HG02943 (cell line): Measurements from ENCODE around the gene HS3ST6.
A peak's percentile ranks its signal among the peaks of the same experiment; 100 is the strongest.
"Not testable (repeated sequence)": the region's sequence is repeated elsewhere in the genome, so short reads cannot be mapped to it uniquely, and the experiment has no call there.

Experiments
- ATAC-seq: cut with Tn5 transposase; IDR thresholded peaks from one replicate; pipeline ENCODE4 v1.9.1; 2021; ENCODE audit warnings: mild to moderate bottlenecking, low read depth, moderate library complexity; ENCODE audit not compliant: unreplicated experiment

The HS3ST6 gene

DNA sequence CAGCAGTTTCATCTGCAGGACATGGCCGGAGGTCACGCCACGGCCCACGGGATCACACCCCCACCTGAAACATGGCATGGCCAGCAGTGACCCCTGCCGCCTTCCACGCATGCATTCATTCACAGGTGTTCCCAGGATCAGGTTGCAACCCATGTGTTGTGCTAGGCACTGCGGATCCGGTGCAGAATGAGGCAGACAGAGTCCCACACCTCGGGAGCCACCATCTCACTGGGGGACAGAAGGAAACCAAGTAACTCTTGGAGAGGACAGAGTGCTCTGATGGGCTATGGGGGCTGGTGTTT lies 29.1 kb upstream of the HS3ST6 start:
- no peak for ATAC-seq

DNA sequence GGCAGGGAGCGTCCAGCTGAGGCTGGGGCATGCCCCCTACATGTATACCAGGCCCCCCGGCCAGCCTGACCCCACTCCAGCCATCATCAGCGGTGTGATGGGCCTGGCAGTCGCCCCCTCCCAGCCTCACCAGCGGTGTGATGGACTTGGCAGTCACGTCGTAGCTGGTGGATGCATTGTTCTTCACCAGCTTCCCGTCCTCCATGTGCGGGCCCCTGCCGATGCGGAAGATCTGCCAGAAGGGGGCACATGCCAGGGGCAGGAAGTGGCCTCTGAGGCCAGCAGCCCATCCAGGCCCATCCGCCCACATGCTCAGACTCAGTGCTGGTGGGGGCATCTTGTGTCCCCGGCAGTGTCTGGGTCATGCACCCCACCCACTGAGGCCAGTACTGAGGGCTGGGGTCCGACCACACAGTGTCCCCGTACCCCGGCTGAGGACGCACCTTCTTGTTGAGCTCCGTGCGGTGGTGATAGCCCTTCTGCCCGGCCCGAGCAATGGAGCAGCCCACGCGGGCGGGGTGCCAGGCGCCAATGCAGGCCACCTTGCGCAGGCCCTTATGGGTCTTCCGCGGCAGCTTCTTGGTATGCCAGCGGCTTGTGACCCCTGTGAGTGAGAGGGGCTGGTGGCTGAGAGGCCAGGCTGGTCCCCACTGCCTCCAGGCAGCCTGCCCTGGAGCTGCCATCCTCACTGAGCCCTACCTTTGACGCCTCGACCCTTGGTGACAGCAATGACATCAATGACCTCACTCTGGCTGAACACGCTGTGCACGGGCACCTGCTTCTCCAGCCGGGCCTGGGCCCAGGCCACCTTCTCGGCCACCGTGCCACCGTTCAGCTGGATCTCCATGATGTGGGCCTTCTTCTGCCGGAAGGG lies 28.5 kb upstream of the HS3ST6 start:
- no peak for ATAC-seq

DNA sequence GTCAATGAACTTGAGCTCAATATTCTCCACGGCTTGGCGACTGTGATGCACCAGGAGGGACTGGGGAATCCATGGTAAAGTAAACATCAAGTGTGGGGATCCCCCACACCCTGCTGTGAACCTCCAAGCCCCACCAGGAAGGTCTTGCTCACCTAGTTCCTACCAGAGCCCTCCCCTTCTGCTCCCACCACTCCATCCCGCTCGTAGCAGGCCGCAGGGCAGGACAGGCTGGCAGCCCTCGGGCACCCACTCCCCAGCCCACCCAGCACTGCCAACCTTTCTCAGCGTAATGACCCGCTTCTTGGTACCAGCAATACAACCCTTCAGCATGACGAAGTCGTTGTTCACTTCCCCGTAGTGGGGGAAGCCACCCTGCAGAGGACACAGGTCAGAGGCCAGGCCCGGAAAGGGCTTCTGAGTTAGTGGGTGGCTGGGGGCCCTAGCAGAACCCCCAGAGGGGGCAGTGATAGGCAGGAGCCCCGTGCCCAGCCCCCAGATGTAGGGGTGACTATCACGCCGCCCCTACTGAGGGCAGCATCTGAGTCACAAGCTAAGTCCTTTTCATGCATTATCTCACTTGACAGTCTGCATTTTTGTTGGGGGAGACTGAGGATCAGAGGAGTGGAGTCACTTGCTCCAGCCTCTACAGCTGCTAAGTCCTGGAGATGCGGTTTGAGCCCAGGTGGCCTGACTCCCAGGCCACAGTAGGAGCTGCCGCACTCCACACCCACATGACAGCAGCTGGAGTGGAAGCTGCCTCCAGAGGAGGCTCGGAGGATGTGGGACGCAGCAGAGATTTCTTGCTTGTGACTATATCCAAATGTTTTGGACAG lies 27.6 kb upstream of the HS3ST6 start:
- no peak for ATAC-seq

GRCh38 chr16:1944612-1945199 lies 26.5 kb upstream of the HS3ST6 start:
- ATAC-seq = no peak

DNA sequence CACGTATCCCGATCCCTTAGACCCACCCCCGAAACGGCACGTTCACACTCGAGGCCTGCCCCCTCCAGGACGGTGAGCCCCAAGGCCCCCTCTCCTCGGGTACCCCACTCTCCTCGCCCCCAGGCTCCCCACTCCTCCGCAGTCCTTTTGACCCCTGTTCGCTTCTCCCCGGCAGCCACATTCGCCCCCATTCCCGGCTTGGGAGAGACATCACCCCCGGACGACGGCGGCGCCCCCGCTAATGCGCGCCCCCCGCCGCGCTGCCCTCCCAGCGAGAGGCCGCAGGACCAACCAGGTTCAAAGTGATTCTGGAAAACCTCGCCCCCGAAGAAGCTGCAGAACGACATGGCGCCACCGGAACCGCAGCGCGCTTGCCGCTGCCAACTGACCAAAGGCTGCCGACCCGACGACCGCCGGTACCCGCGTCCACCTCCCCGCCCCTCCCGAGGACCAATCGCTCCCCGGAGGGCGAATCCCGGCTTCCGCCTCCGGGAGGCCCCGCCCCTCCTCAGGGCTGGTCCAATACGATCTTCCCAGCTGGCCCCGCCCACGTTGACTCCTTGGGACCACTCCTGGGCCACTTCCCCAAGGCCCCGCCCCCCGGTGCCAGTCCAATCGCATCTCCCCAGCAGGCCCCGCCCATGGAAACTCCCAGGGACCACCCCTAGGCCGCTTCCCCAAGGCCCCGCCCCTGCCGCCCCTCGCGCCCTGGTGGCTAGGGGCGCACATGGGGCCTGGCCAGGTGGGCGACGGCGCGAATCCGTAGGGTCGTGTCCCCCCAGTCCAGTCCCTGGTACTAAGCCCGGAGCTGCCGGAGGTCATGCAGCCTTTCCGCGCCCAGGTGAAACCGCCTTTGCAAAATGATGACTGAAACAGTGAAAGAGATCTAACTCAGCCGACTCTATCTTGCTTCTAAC lies 24.9 kb upstream of the HS3ST6 start, which contains the start of gene MSRB1:
TSS of gene MSRB1 (minus strand) at position 390 of the 917 bp plus-strand sequence. CDS start at position 347, 43 bp downstream.
- ATAC-seq = peak; percentile 85

GRCh38 chr16:1942047-1942809 lies 24.0 kb upstream of the HS3ST6 start:
- no peak for ATAC-seq

DNA sequence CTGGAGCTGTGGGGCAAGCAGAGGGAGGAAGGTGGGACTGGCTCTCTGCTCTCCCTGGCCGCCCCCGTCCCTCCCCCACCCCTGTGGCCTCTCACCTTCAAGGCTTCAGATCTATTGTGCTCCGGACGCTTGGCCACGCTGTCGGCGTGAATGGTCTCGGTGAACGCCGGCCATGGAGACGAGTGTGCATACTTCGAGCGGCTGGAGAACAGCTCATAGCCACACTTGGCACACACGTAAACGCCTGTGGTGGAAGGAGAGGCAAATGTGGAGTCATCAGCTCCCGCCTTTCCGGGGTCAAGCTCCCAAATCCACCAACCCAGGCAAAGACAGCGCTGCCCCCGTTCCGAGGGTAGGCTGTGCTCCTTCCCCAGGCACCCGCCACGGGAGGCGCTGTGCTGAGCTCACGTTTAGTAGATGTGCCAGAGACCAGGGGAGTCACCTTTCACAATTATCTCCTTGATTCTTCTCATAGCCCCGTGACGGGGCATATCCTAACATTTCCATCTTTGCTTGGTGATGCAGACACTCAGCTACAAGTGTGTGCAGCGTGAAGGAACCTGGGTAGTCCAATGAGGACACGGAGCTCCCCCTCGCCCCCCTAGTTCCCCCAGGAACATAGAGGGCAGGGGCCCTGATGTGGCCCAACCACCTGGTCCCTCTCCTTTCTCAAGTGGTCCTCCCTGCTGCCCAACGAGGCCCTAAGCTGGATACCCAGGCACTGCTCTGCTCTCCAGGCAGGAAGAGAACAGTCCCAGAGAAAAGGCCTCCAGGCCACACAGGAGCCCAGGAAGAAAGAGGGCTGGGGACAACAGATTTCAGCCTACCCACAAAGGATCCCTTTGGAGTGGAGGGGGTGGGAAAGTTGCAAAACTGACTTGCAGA lies 23.2 kb upstream of the HS3ST6 start:
- ATAC-seq = no peak

GRCh38 chr16:1940273-1941161 lies 22.3 kb upstream of the HS3ST6 start:
- ATAC-seq = no peak

GRCh38 chr16:1939833-1940232 lies 21.6 kb upstream of the HS3ST6 start:
- not testable (repeated sequence) for ATAC-seq

DNA sequence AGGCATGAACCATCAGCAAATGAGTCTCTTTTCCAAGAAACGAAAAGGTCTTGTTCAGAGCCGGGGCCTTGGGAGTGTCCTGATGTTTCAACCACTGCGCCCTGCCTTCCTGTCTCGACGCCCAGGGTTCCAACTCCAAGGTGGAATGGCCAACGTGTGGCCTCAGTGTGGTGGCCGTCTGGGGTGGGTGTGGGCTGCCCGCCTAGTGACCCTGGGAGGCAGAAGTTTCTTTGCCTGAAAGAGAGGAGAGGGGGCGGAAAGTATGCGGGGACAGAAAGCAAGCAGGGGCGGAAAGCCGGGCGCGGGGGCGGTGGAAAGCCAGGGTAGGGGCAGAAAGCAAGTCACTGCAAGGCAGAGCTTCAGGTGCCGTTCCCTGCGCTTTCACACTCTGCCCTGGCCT lies 20.7 kb upstream of the HS3ST6 start:
- no peak for ATAC-seq

GRCh38 chr16:1938316-1938715 lies 20.1 kb upstream of the HS3ST6 start:
- no peak for ATAC-seq

- ATAC-seq = no peak
These were observed 18.8 kb upstream of the HS3ST6 start for GRCh38 chr16:1936945-1937479.

- ATAC-seq = no peak
These were observed 15.0 kb upstream of the HS3ST6 start for GRCh38 chr16:1933097-1933661.

GRCh38 chr16:1932050-1933028 lies 14.1 kb upstream of the HS3ST6 start:
- ATAC-seq = no peak

DNA sequence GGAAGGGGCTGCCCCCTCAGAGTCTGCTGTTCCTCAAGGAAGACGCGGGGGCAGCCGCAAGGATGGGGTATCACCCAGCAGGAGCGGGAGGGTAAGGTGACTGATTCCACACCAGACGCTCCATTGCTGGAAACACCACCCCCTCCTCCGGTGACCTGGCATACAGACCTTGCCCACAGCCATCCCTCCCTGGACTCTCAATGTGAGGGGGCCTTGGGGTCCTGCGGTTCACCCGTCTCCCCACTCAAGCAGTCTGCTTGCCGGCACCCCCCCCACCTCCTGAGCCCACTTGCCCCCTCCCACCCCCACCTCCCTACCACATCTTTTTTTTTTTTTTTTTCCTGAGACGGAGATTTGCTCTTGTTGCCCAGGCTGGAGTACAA lies 12.1 kb upstream of the HS3ST6 start:
- ATAC-seq = no peak
